ENCODE results near the gene COQ8A.
"Not testable (repeated sequence)": the region's sequence is repeated elsewhere in the genome, so short reads cannot be mapped to it uniquely, and the experiment has no call there.

COQ8A gene

GRCh38 chr1:226929260-226930111, 10.6 kb upstream of the COQ8A start:
- DNase-seq, result not testable (repeated sequence)

- DNase-seq, result no peak
Measured at GRCh38 chr1:226934483-226935237, 5.4 kb upstream of the COQ8A start.

DNA sequence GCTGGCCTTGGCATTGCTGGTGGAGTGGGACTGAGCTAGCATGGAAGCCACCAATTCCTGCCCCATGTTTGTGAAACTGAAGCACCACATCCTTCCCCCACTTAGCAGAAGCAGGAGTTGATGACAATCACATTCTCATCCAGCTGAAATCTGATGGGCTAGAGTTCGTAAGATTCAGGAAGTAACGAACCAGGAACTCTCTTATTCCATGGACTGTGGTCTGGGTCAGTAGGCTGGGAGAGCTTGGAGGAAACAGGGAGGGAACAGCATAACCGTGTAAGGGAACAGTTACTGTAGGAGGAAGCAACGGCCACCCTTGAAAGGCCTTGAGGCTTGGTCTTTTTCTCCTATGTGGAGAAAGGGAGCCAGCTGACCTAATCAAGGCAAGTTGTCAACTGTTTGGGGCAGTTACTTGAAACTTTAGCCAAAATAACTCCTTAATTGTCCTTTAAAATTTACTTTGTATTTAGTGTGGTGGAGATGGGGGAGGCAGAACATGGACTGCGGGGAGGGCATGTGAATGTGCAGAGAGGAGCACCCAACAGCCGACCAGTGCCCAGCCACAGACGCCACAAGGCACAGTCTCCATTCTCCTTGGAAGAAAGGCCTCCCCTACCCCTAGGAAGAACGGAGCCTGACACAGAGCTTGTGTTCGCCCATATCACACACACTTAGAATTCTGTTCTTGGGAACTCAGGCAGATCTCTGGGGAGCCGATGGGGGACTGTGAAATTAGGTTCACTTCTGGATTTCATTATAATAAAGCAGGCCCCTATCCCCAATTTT, 2.0 kb upstream of the COQ8A start:
- DNase-seq, result no peak

GRCh38 chr1:226938903-226939437, 1.1 kb upstream of the COQ8A start:
- peak; percentile 18 for DNase-seq

DNA sequence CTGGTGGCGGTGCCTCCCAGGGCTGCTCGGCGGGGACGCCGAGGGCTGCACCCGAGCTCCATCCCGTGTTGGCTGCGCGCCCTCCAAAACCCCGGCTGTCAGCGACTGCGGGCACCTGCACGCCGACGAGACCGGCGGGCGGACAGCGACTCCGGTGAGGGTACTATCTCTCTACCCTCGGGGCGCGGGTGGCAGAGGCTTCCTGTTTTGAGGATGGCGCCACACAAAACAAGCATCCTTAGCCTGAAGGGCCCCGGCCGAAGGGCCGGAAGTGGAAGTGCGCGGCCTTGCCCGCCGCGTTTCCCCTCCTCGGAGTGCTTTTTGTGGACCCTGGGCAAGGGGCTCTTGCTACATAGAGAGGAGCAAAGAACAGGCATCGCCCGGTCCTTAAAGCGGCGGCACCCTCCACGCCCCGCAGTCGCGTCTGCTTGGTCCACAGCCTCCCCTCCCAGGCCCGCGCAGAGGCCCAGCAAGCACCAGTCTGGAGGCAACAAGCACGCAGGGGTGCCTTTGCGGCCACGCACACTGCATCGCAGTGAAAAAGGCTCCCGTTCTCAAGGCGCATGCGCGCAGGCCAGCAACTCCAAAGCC, 561 bp upstream of the COQ8A start:
- peak; percentile 69 for DNase-seq

DNA sequence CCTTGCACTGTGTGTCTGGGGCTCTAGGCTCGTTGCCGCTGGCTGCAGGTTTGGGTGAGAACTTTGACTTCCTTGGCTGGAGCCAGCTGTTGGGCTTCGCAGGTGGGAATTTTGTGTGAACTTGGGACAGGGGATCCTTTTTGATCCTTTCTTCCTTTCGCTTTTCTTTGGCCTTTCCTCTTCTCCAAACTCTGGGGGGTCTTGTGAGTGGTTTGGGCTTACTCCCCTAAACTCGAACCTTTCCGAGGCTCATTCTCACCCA, 643 bp downstream of the COQ8A start:
- DNase-seq, result no peak

DNA sequence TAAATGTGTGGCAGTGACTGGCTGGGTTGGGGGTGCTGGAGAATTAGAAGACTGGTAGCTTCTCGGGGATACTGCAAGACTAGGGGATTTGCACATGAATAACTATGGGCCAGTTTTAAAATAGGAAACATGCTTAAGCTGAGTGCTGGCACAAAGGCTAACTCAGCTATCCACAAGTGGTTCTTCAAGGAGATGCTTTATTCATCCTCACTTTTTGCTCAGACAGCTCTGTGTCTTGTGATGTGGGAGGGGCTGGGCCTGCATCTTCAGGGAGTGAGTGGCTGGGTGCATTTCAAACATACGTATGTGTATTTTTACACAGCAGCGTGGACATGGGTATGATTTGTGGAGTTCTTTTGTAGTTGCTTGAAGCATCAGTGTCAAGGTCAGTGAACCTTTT, 2.3 kb downstream of the COQ8A start:
- no peak for DNase-seq

- no peak for DNase-seq
Measured at GRCh38 chr1:226943156-226943555, 3.1 kb downstream of the COQ8A start.

GRCh38 chr1:226943927-226944326, 3.8 kb downstream of the COQ8A start:
- no peak for DNase-seq

DNA sequence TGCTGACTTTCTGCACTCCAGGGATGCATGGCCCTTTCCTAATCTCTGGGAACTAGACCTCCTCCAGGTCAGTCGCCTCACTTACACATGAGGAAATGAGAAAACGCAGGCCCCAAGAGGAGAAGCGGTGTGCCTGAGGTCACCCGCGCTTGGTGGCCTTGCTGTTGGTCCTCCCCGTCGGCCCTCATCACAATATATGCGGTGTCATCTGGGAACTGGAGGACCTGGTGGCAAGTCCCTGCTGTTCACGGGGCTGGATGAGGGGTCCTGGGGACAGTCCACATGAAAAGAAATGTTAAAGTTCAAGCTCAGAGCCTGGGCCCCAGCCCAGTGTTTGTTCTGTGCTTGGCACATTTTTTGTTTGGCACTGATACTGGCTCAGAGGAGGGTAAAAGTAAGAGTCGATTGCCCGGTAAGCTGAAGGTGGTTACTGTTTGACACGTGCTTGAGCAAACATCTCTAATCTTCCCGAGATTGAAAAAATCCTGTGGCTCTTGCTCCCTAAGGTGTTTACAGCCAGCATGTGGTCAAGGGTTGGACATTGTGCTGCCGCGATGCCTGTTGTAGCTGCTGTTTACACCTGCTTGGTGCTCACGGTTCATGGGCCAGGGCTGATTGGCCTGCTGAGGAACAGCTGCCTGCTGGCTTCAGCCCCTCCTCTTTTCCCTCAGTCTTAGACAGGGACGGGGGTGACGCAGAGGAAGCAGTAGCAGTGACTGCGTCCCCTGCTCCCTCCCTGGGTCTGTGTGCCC, 5.2 kb downstream of the COQ8A start:
- DNase-seq, result peak; percentile 35

DNA sequence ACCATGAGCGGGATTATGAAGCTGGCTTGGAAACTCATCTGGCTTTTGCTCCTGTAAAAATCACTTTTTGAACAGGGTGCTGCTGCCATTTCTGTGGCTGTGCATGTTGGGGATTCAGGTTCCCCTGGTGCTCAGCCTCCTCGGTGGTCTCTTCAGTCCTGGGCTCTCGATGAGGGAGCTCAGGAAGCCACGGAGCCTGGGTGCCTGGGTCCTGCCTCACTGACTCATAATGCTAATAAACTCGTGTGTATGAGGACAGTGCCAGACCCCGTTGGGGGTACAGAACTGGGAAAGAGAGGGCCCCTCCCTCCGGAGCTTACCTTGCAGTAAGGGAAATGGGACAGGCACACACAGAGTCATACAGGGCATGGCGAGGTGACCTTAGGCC, 5.8 kb downstream of the COQ8A start:
- no peak for DNase-seq

DNA sequence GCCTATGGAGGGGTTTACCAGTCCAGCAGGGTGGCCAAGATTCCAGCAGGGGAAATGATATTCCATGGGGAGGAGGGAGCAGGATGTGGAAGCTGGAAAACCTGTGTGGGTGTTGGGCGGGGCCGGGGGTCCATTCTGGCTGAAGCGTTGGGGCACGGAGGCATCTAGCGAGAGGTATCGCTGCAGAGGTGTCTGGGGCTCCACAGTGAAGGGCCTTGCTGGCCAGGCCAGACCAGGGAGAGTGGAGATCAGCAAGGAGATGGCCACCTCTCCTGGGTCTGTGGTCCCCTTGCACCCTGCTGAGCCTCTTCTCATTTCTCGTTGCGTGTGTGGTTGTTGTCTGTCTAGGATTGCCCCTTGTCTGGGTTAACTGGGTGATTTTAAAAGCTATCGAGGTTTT, 6.2 kb downstream of the COQ8A start:
- DNase-seq, result no peak

DNA sequence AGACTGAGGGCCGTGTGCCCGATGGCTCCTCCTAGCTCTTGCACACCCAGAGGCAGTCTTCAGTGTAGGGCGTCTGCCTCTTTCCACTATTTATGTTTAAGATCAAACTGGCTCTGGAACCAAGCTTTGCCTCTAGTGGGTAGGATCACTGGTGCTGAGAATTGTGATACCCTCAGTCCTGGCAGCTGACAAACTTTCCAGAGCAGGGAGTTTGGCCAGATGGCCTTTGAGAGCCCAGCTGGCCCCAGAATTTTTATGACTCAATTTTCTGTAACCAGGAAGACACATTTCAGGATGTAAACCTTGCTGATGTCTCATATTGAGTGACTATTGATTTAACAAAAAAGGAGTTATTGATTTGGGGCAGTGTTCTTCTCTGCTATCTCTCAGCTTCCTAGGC, 6.7 kb downstream of the COQ8A start:
- no peak for DNase-seq

- no peak for DNase-seq
Measured at GRCh38 chr1:226948051-226948450, 8.0 kb downstream of the COQ8A start.

DNA sequence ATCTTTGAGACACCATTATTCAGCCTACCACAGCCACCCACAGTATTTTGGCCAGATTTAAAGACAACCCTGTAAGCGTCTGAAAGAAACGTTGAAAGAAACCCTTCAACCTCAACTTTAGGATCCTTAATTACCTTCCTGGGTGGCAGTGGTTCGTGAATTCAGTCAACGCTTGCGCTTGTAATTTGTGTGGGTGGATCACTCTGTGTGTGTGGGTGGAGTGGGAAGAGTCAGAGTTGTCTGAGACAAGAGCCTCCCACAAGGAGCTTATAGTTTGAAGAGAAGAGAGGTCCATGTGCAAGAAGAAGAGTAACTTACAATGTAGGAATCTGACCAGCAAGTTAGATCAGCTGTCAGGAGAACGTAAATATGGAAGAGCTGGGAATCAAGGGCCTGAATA, 8.4 kb downstream of the COQ8A start:
- no peak for DNase-seq

- no peak for DNase-seq
Measured at GRCh38 chr1:226948996-226949395, 8.9 kb downstream of the COQ8A start.

DNA sequence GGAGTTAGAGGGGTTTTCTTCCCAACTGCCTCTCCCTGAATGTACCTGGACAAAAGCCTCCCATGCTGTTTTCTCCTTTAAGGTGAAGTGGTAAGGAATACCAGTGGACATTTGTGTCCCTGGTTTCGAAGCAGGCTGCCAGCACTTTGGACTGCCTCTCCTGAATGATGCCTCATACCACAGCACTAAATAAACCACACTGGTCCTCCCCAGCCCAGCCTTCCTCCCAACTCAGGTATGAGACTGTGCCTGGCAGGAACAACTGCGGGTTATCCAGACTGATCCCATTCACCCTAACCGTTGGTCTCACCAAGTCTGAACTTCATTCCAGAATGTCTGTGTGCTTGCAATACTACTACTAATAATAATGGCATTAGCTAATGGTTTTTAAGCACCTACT, 9.3 kb downstream of the COQ8A start:
- DNase-seq, result no peak

- DNase-seq, result no peak
Measured at GRCh38 chr1:226950316-226950715, 10.2 kb downstream of the COQ8A start.

DNA sequence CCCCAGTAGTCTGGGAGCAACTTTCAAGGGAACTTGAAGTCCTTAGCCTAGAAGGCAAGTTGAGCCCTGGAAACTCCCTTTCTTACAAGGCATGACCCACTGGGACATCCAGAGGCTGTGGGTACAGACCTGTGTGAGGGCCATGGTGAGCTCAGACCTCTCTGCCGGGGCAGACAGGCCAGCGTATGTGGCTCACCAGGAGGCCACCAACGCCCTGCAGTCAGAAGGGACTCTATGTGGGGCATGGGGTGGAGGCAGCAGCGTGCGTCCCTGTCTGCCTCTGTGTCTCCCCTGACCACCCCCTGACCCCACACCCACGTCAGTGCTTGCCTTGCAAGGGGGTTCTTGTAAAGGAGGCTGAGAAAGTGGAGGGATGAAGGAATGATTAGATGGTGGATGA, 10.8 kb downstream of the COQ8A start:
- no peak for DNase-seq

GRCh38 chr1:226951286-226952117, 11.4 kb downstream of the COQ8A start:
- DNase-seq, result no peak

DNA sequence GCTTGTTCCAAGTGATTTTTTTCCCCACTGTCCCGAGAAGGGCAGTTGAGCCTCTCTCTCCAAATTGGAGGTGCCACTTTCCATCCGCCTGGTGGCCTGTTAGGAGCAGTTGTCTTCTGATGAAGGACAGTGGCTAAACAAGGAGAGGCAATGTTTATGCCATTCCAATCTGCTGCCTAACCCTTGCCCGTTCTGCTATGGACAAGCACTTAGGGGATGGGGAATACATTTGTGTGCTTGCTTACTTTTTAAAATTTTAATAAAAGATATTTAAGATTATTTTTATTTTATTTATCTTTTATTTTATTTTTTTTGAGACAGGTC, 12.0 kb downstream of the COQ8A start:
- no peak for DNase-seq

All from NCI-H2029 (cell line).